A549 (cell line): ENCODE measurements around the gene CD48. TPM values are rescaled to one million over a fixed set of nuclear protein-coding genes. Genes with fewer than 3 reads are reported as not detected.
A peak's percentile ranks its signal among the peaks of the same experiment; 100 is the strongest.

Experiments used
- ATAC-seq, 2 experiments: fragments of 200-7000 bp in 1 of 2; fragments of >200 bp in 1 of 2; cut with Nextera tagmentation in 1 of 2; cut with Tn5 transposase in 1 of 2; 3 replicates each; pipeline versions ENCODE4 v1.8.0 to v1.9.1; 2018 to 2020; ENCODE audit warnings: mild to moderate bottlenecking in 1 of 2, moderate library complexity in 1 of 2
- CTCF ChIA-PET: fragments of 300-600 bp; sonication (Branson Sonifier 250); formaldehyde crosslinking; extraction: SDS; loops from one replicate; lab custom pipeline; 2021; ENCODE audit warnings: antibody characterized with exemption, inconsistent platforms; lab: Yijun Ruan, JAX
- POLR2A ChIA-PET: fragments of 350-600 bp; formaldehyde crosslinking; extraction: SDS; loops from one replicate; lab custom pipeline; 2021; ENCODE audit warnings: antibody characterized with exemption, inconsistent platforms; lab: Yijun Ruan, JAX
- DNase-seq, 2 experiments: peaks; one replicate each; pipeline versions ENCODE4 v3.0.0 to v3.0.0-alpha.2; 2011 to 2016; ENCODE audit warnings: low read depth in 1 of 2, low spot score in 1 of 2
- FAIRE-seq: peaks from 2 replicates; lab custom pipeline; 2011; peaks lifted over from hg19 to GRCh38; lab: Jason Lieb, UNC
- H3K27ac ChIP-seq, 2 experiments: fragments of >200 bp; sonication (Bioruptor Twin); formaldehyde crosslinking; 3 replicates each; pipeline ENCODE4 v1.5.1; 2016 to 2017
- H3K4me1 ChIP-seq: fragments of >200 bp; sonication (Bioruptor Twin); formaldehyde crosslinking; 3 replicates; pipeline ENCODE4 v1.6.1; 2016
- H3K4me2 ChIP-seq: fragments of >200 bp; sonication (Bioruptor Twin); formaldehyde crosslinking; 3 replicates; pipeline ENCODE4 v1.6.1; 2016
- H3K4me3 ChIP-seq: fragments of >200 bp; sonication (Bioruptor Twin); formaldehyde crosslinking; 3 replicates; pipeline ENCODE4 v1.5.1; 2016
- H3K9me3 ChIP-seq: fragments of >200 bp; sonication (Bioruptor Twin); formaldehyde crosslinking; 3 replicates; pipeline ENCODE4 v1.6.1; 2016
- ATOH8 ChIP-seq: fragments of 250-450 bp; sonication (Bioruptor Pico); IDR thresholded peaks from 2 replicates; pipeline ENCODE4 v1.5.0; 2020; ENCODE audit warnings: low read depth, mild to moderate bottlenecking, moderate library complexity
- BHLHE40 ChIP-seq: IDR thresholded peaks from 2 replicates; pipeline ENCODE4 v1.6.1; 2012; ENCODE audit warnings: low read depth, low read length, inconsistent platforms
- CBX2 ChIP-seq: fragments of 200-600 bp; sonication (generic); IDR thresholded peaks from 2 replicates; pipeline ENCODE4 v1.6.1; 2016; ENCODE audit warnings: low read depth, mild to moderate bottlenecking, borderline replicate concordance
- CBX8 ChIP-seq: fragments of 200-600 bp; sonication (generic); IDR thresholded peaks from 2 replicates; pipeline ENCODE4 v1.6.1; 2016
- CEBPB ChIP-seq, 2 experiments: fragments of >200 bp in 1 of 2; sonication (Bioruptor Twin) in 1 of 2; formaldehyde crosslinking in 1 of 2; IDR thresholded peaks; 2 replicates each; pipeline ENCODE4 v1.6.1; 2012 to 2016
- E2F6 ChIP-seq: IDR thresholded peaks from 2 replicates; pipeline ENCODE4 v1.6.1; 2012; ENCODE audit warnings: low read depth, borderline replicate concordance
- FOSL2 ChIP-seq, 2 experiments: fragments of 450-650 bp in 1 of 2; fragments of >200 bp in 1 of 2; sonication (Bioruptor Twin) in 1 of 2; formaldehyde crosslinking; IDR thresholded peaks; 2 replicates each; pipeline versions ENCODE4 v1.5.0 to v1.6.1; 2016 to 2020; ENCODE audit warnings: mild to moderate bottlenecking in 1 of 2, moderate library complexity in 1 of 2
- FOXS1 ChIP-seq: fragments of 250-450 bp; sonication (Bioruptor Pico); IDR thresholded peaks from 2 replicates; pipeline ENCODE4 v1.5.0; 2020; ENCODE audit warnings: mild to moderate bottlenecking, moderate library complexity
- GATA3 ChIP-seq: IDR thresholded peaks from 2 replicates; pipeline ENCODE4 v1.6.1; 2012; ENCODE audit warnings: borderline replicate concordance
- HDAC2 ChIP-seq: fragments of 200-600 bp; sonication (generic); IDR thresholded peaks from 2 replicates; pipeline ENCODE4 v1.6.1; 2016
- HEYL ChIP-seq: fragments of 250-450 bp; sonication (Bioruptor Pico); IDR thresholded peaks from 2 replicates; pipeline ENCODE4 v1.8.0; 2021; ENCODE audit warnings: mild to moderate bottlenecking, moderate library complexity
- HOXB13 ChIP-seq: fragments of 250-450 bp; sonication (Bioruptor Pico); IDR thresholded peaks from 2 replicates; pipeline ENCODE4 v1.5.0; 2020; ENCODE audit warnings: low read depth, mild to moderate bottlenecking, moderate library complexity
- JUN ChIP-seq, 2 experiments: fragments of >200 bp; sonication (Bioruptor Twin); formaldehyde crosslinking; IDR thresholded peaks; 2 replicates in 1 of 2; 3 replicates in 1 of 2; pipeline ENCODE4 v1.6.1; 2016 to 2017
- KDM1A ChIP-seq: fragments of 200-600 bp; sonication (generic); IDR thresholded peaks from 2 replicates; pipeline ENCODE4 v1.6.1; 2016; ENCODE audit warnings: low read depth, mild to moderate bottlenecking
- MAFK ChIP-seq: fragments of 450-650 bp; IDR thresholded peaks from 2 replicates; pipeline ENCODE4 v1.6.1; 2014; ENCODE audit not compliant: partially characterized antibody
- MAX ChIP-seq: IDR thresholded peaks from 2 replicates; pipeline ENCODE4 v1.6.1; 2012
- MAZ ChIP-seq: fragments of 150-350 bp; IDR thresholded peaks from 2 replicates; pipeline ENCODE4 v1.6.1; 2014; ENCODE audit warnings: antibody characterized with exemption, low read depth, low read length, borderline replicate concordance
- MYC ChIP-seq: IDR thresholded peaks from 2 replicates; pipeline ENCODE4 v1.6.1; 2012; ENCODE audit warnings: mild to moderate bottlenecking, inconsistent platforms, low read length, improper control_type of control experiment, borderline replicate concordance
- NPAS2 ChIP-seq: fragments of 250-450 bp; sonication (Bioruptor Pico); IDR thresholded peaks from 2 replicates; pipeline ENCODE4 v1.8.0; 2022; ENCODE audit warnings: mild to moderate bottlenecking, moderate library complexity, borderline replicate concordance
- PHF8 ChIP-seq: fragments of 200-600 bp; sonication (generic); IDR thresholded peaks from 2 replicates; pipeline ENCODE4 v1.6.1; 2016; ENCODE audit warnings: low read depth, mild to moderate bottlenecking, antibody characterized with exemption, moderate library complexity, borderline replicate concordance
- RAD21 ChIP-seq, 2 experiments: fragments of >200 bp in 1 of 2; sonication (Bioruptor Twin) in 1 of 2; formaldehyde crosslinking in 1 of 2; IDR thresholded peaks in 1 of 2; conservative IDR thresholded peaks in 1 of 2; 2 replicates in 1 of 2; 3 replicates in 1 of 2; pipeline ENCODE4 v1.6.1; 2012 to 2018; ENCODE audit warnings: inconsistent platforms in 1 of 2
- RARB ChIP-seq: fragments of 250-450 bp; sonication (Bioruptor Pico); IDR thresholded peaks from 2 replicates; pipeline ENCODE4 v1.8.0; 2021; ENCODE audit warnings: mild to moderate bottlenecking, moderate library complexity
- RCOR1 ChIP-seq: fragments of 150-350 bp; IDR thresholded peaks from 2 replicates; pipeline ENCODE4 v1.6.1; 2014; ENCODE audit warnings: antibody characterized with exemption, low read length, low read depth
- SMC3 ChIP-seq: fragments of >200 bp; sonication (Bioruptor Twin); formaldehyde crosslinking; IDR thresholded peaks from 3 replicates; pipeline ENCODE4 v1.6.1; 2018; ENCODE audit warnings: inconsistent platforms
- SREBF2 ChIP-seq: fragments of 450-650 bp; IDR thresholded peaks from 2 replicates; pipeline ENCODE4 v1.6.1; 2014; ENCODE audit warnings: mild to moderate bottlenecking, moderate library complexity
- ZSCAN20 ChIP-seq: fragments of 250-450 bp; sonication (Bioruptor Pico); IDR thresholded peaks from 2 replicates; pipeline ENCODE4 v1.8.0; 2022; ENCODE audit warnings: mild to moderate bottlenecking, moderate library complexity
- WGBS: methylation state at CpG from one replicate; pipeline ENCODE4 v1.1.6; 2017; ENCODE audit errors: missing lambda C conversion rate; 5-methylcytosine and 5-hydroxymethylcytosine counted together
- polyA plus RNA-seq, 4 experiments: library from polyadenylated mRNA; depleted of rRNA in 3 of 4; stranded (reverse); fragments of >200 nt; fragmentation: RNase III in 1 of 4; extraction: RNeasy Plus Mini Kit Qiagen cat#74134 plus additional on column Dnase treatment in 1 of 4; gene quantifications; 2 replicates in 3 of 4; 3 replicates in 1 of 4; pipeline ENCODE4 v1.2.3, GENCODE V29; 2011 to 2017

CD48 gene
- polyA plus RNA-seq, 2 of the 4 experiments (the other 2 are of a cell fraction): not detected

GRCh38 chr1:160724465-160725242, 13.0 kb upstream of the CD48 start (continued):
- TF ChIP-seq FOSL2 (IDR thresholded peaks at IDR 0.05) (no peak), FOSL2 (CRISPR knock-in tag; IDR thresholded peaks at IDR 0.05) (no peak), RAD21 (conservative IDR thresholded peaks at IDR 0.05 in 1 of 2, IDR thresholded peaks at IDR 0.05 in 1 of 2) (no peak)
- TF ChIP-seq, all 56 proteins: peak for 0

GRCh38 chr1:160723332-160723731, 11.7 kb upstream of the CD48 start:
- 67% methylated on average over 2 of the region's 2 CpGs for WGBS
- H3K4me2 ChIP-seq: no peak overlapping the region
- ChIA-PET POLR2A (no interaction called here), CTCF (interaction anchor here (0.6 to 7.4 kb wide), 12 partner anchors 10 to 374 kb away, joined by 3 to 97 read pairs (median 4); partner anchors contain the start of gene ITLN2)
- H3K4me3 ChIP-seq: no peak overlapping the region
- DNase-seq: no peak
- H3K9me3 ChIP-seq: no peaks in the 10 kb centered on the region
- no peak for ATAC-seq
- peaks cover 14% of the 10 kb centered on the region for H3K4me1 ChIP-seq
- FAIRE-seq: no peak
- no peak overlapping the region for H3K27ac ChIP-seq
- TF ChIP-seq MAFK (peak; percentile 69), HOXB13 (CRISPR knock-in tag) (no peak)

- H3K4me2 ChIP-seq: no peak overlapping the region
- 82% methylated on average over 10 of the region's 10 CpGs for WGBS
- ATAC-seq: no peak
- DNase-seq: no peak
- no peak for TF ChIP-seq RAD21 (conservative IDR thresholded peaks at IDR 0.05 in 1 of 2, IDR thresholded peaks at IDR 0.05 in 1 of 2)
- TF ChIP-seq ZSCAN20 (CRISPR knock-in tag): no peak
- no peak for TF ChIP-seq CBX2
- TF ChIP-seq RARB (CRISPR knock-in tag): no peak
- no peak for TF ChIP-seq RCOR1
- no peak for TF ChIP-seq MAZ
- no peak for TF ChIP-seq HEYL (CRISPR knock-in tag)
- no peak for TF ChIP-seq MAFK
- no peak for TF ChIP-seq SMC3
- TF ChIP-seq NPAS2 (CRISPR knock-in tag): no peak
- TF ChIP-seq KDM1A: no peak
- TF ChIP-seq ATOH8 (CRISPR knock-in tag): no peak
- no peak for TF ChIP-seq CEBPB (IDR thresholded peaks at IDR 0.05)
- no peak for TF ChIP-seq FOSL2 (IDR thresholded peaks at IDR 0.05)
- TF ChIP-seq FOSL2 (CRISPR knock-in tag; IDR thresholded peaks at IDR 0.05): no peak
- TF ChIP-seq JUN (IDR thresholded peaks at IDR 0.05): no peak
- no peak for TF ChIP-seq SREBF2
- TF ChIP-seq BHLHE40: no peak
- no peak overlapping the region for H3K27ac ChIP-seq
- ChIA-PET POLR2A (no interaction called here), CTCF (interaction anchor here (0.9 to 7.4 kb wide), 8 partner anchors 11 to 230 kb away, joined by 3 to 97 read pairs (median 4); partner anchors contain the start of gene ITLN2)
- H3K4me1 ChIP-seq: peaks cover 14% of the 10 kb centered on the region
- no peak for FAIRE-seq
- H3K4me3 ChIP-seq: no peak overlapping the region
- H3K9me3 ChIP-seq: no peaks in the 10 kb centered on the region
Measured at GRCh38 chr1:160722726-160723125, 11.1 kb upstream of the CD48 start.

GRCh38 chr1:160721473-160721872, 9.9 kb upstream of the CD48 start:
- DNase-seq (no peak), FAIRE-seq (no peak), ATAC-seq (no peak)
- no peak overlapping the region for H3K27ac ChIP-seq
- no peak for TF ChIP-seq MYC
- no peak for TF ChIP-seq MAX
- no peak for TF ChIP-seq KDM1A
- TF ChIP-seq PHF8: no peak
- TF ChIP-seq RCOR1: no peak
- TF ChIP-seq JUN (IDR thresholded peaks at IDR 0.05): no peak
- no peak for TF ChIP-seq CBX8
- TF ChIP-seq CEBPB (IDR thresholded peaks at IDR 0.05): no peak
- no peak for TF ChIP-seq E2F6
- no peak for TF ChIP-seq GATA3
- TF ChIP-seq FOXS1: no peak
- TF ChIP-seq HDAC2: no peak
- TF ChIP-seq RARB (CRISPR knock-in tag): no peak
- peaks cover 6% of the 10 kb centered on the region for H3K4me1 ChIP-seq
- ChIA-PET CTCF (interaction anchor here (0.5 to 7.4 kb wide), 5 partner anchors 9 to 339 kb away, joined by 3 to 97 read pairs (median 4); partner anchors contain the start of gene ITLN2), POLR2A (no interaction called here)
- H3K4me3 ChIP-seq: no peak overlapping the region
- H3K4me2 ChIP-seq: no peak overlapping the region
- no peaks in the 10 kb centered on the region for H3K9me3 ChIP-seq
